HT-29 (cell line): Measurements from ENCODE around the gene ZNF316. TPM values are rescaled to one million over a fixed set of nuclear protein-coding genes. Genes with fewer than 3 reads are reported as not detected.
"Not testable (repeated sequence)": the region's sequence is repeated elsewhere in the genome, so short reads cannot be mapped to it uniquely, and the experiment has no call there.

Experiments
- DNase-seq: peaks from one replicate; pipeline ENCODE4 v3.0.0-alpha.2; 2015; ENCODE audit warnings: low spot score
- total RNA-seq: library from RNA; depleted of rRNA; stranded (reverse); fragments of >200 nt; shearing (Covaris generic); gene quantifications from 2 replicates; pipeline ENCODE4 v1.2.3, GENCODE V29; 2014

Gene ZNF316
- total RNA-seq, 1 experiment from 2014 or later: 35.9 TPM

GRCh38 chr7:6621195-6622133 lies 15.7 kb upstream of the ZNF316 start:
- DNase-seq: no peak

- no peak for DNase-seq
Measured at GRCh38 chr7:6622134-6622710, 14.9 kb upstream of the ZNF316 start.

GRCh38 chr7:6623589-6624245 lies 13.4 kb upstream of the ZNF316 start:
- DNase-seq: peak; percentile 44

GRCh38 chr7:6624246-6624611 lies 12.9 kb upstream of the ZNF316 start:
- DNase-seq: no peak

GRCh38 chr7:6628045-6628444 lies 9.1 kb upstream of the ZNF316 start:
- DNase-seq: no peak

- peak; percentile 69 for DNase-seq
Measured at GRCh38 chr7:6630007-6630849, 6.9 kb upstream of the ZNF316 start.

GRCh38 chr7:6631605-6632004 lies 5.5 kb upstream of the ZNF316 start:
- peak; percentile 31 for DNase-seq

GRCh38 chr7:6634021-6634420 lies 3.1 kb upstream of the ZNF316 start:
- DNase-seq: no peak

GRCh38 chr7:6634971-6635370 lies 2.1 kb upstream of the ZNF316 start:
- not testable (repeated sequence) for DNase-seq

- DNase-seq: peak; percentile 37
Measured at GRCh38 chr7:6637544-6638229, 569 bp downstream of the ZNF316 start.

- no peak for DNase-seq
Measured at GRCh38 chr7:6639032-6639431, 1.9 kb downstream of the ZNF316 start.

GRCh38 chr7:6639627-6640026 lies 2.5 kb downstream of the ZNF316 start:
- DNase-seq: no peak

GRCh38 chr7:6640246-6640721 lies 3.2 kb downstream of the ZNF316 start:
- DNase-seq: no peak

GRCh38 chr7:6641305-6642035 lies 4.4 kb downstream of the ZNF316 start:
- DNase-seq: no peak

GRCh38 chr7:6642239-6642839 lies 5.2 kb downstream of the ZNF316 start:
- DNase-seq: no peak

- no peak for DNase-seq
Measured at GRCh38 chr7:6642861-6643640, 5.9 kb downstream of the ZNF316 start.

- no peak for DNase-seq
Measured at GRCh38 chr7:6643915-6644625, 7.0 kb downstream of the ZNF316 start.

- no peak for DNase-seq
Measured at GRCh38 chr7:6644728-6645127, 7.6 kb downstream of the ZNF316 start.
